Rectal smooth muscle tissue (tissue), 1 donor: Measurements from ENCODE around the gene MAP1LC3B.

Experiments
- H3K27ac ChIP-seq: one replicate; pipeline ENCODE4 v1.7.0; 2013; ENCODE audit warnings: low read depth, low read length, inconsistent platforms
- H3K27me3 ChIP-seq: one replicate; pipeline ENCODE4 v1.7.0; 2013; ENCODE audit warnings: low read length; ENCODE audit not compliant: control insufficient read depth, insufficient read depth
- H3K36me3 ChIP-seq: one replicate; pipeline ENCODE4 v1.7.0; 2013; ENCODE audit warnings: low read length; ENCODE audit not compliant: control insufficient read depth, insufficient read depth
- H3K4me1 ChIP-seq: one replicate; pipeline ENCODE4 v1.7.0; 2013; ENCODE audit warnings: low read length; ENCODE audit not compliant: control insufficient read depth, insufficient read depth
- H3K4me3 ChIP-seq: one replicate; pipeline ENCODE4 v1.7.0; 2013; ENCODE audit warnings: low read length
- H3K9ac ChIP-seq: one replicate; pipeline ENCODE4 v1.7.0; 2013; ENCODE audit warnings: low read length

MAP1LC3B gene

DNA sequence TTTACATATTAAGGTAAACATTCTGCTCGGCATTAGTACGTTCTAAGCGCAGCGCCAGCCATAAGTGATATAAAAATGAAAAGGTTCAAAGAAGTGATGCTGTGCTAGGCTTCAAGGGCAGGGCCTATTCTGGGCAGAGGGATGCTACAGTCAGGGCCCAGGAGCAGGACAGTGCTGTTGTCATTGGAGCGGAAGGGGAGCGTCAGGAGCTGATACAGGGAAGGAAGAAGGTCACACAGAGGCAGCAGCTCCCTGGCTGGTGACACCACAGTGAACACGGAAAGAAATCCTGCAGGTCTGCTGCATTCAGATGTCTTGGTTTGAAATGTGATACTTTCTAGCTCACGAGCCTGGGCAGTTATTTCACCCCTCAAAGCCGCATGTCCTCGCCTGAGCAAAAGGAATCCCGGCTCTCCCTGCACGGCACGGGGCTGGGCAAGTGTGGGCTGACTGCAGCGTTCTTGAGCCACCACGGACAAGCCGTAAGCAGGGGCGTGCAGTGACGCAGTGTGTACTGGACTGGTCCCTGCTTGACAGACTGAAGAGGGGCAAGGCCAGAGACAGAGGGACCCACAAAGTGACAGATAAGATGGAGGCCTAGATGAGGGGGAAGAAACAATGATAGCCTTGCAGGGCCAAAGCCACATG is 59.6 kb downstream of the MAP1LC3B start:
- Histone ChIP-seq H3K27me3 (no peaks in the 10 kb centered on the region), H3K9ac (no peak overlapping the region), H3K27ac (no peak overlapping the region), H3K36me3 (peaks cover 8% of the 10 kb centered on the region), H3K4me1 (peaks cover 9% of the 10 kb centered on the region), H3K4me3 (no peak overlapping the region)

DNA sequence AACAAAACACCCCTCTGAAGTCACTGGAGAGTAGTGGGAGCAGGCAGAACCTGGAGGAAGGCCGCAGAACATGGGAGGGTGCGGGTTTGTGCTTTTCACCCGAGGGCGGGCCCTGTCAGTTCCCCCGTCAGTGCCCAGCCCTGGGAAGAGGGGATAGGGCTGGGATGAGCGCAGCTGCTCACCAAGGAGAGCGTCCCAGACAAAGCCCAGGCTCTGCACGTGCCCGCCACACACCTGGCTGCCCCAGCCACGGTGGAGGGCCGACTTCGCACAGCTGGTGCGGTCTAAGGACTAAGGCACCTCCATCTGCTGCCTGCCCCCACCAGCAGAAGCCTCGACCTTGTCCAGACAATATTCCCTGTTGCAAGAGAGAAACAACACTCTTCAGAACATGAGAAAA is 61.2 kb downstream of the MAP1LC3B start:
- Histone ChIP-seq H3K27ac (no peak overlapping the region), H3K27me3 (no peaks in the 10 kb centered on the region), H3K36me3 (peaks cover 9% of the 10 kb centered on the region), H3K9ac (no peak overlapping the region), H3K4me1 (peaks cover under 1% of the 10 kb centered on the region), H3K4me3 (no peak overlapping the region)
